Stimulated activated CD4-positive, alpha-beta T cell treated with anti-CD3 and anti-CD28 coated beads, Interleukin-4, amount 100 ng/mL, for 4 hours (primary cell): ENCODE measurements around the gene BDH1.

ENCODE experiments used
- DNase-seq, 2 experiments: peaks; one replicate each; pipeline ENCODE4 v3.0.0-alpha.2; 2020

Gene BDH1

GRCh38 chr3:197547306-197548011 lies 8.3 kb downstream of the BDH1 start:
- DNase-seq, result no peak

- no peak for DNase-seq
Observed at GRCh38 chr3:197546307-197547085, 9.3 kb downstream of the BDH1 start.

- DNase-seq, result no peak
Observed at GRCh38 chr3:197545571-197545970, 10.2 kb downstream of the BDH1 start.

GRCh38 chr3:197545101-197545500 lies 10.7 kb downstream of the BDH1 start:
- no peak for DNase-seq

GRCh38 chr3:197542741-197543454 lies 12.9 kb downstream of the BDH1 start:
- DNase-seq, result no peak

GRCh38 chr3:197541756-197542539 lies 13.8 kb downstream of the BDH1 start:
- no peak for DNase-seq

GRCh38 chr3:197540961-197541377 lies 14.8 kb downstream of the BDH1 start:
- no peak for DNase-seq

- no peak for DNase-seq
Observed at GRCh38 chr3:197539651-197540051, 16.1 kb downstream of the BDH1 start.

GRCh38 chr3:197533927-197534725 lies 21.6 kb downstream of the BDH1 start:
- no peak for DNase-seq

- DNase-seq, result no peak
Observed at GRCh38 chr3:197533396-197533795, 22.4 kb downstream of the BDH1 start.

GRCh38 chr3:197532388-197532787 lies 23.4 kb downstream of the BDH1 start:
- no peak for DNase-seq

GRCh38 chr3:197528190-197528589 lies 27.6 kb downstream of the BDH1 start:
- no peak for DNase-seq

GRCh38 chr3:197527569-197527968 lies 28.2 kb downstream of the BDH1 start:
- no peak for DNase-seq

GRCh38 chr3:197525706-197526105 lies 30.1 kb downstream of the BDH1 start:
- DNase-seq, result no peak

GRCh38 chr3:197524128-197524527 lies 31.6 kb downstream of the BDH1 start:
- DNase-seq, result no peak

GRCh38 chr3:197523526-197523925 lies 32.2 kb downstream of the BDH1 start:
- DNase-seq, result no peak

GRCh38 chr3:197522881-197523441 lies 32.8 kb downstream of the BDH1 start:
- no peak for DNase-seq

- no peak for DNase-seq
Observed at GRCh38 chr3:197522183-197522715, 33.5 kb downstream of the BDH1 start.

GRCh38 chr3:197521277-197522182 lies 34.2 kb downstream of the BDH1 start:
- DNase-seq, result no peak
